ENCODE measurements around the gene ABCB4. TPM values are rescaled to one million over a fixed set of nuclear protein-coding genes. Genes with fewer than 3 reads are reported as not detected.

Gene ABCB4
- total and polyA plus RNA-seq, 2 experiments from 2014 or later, result 1.2 to 1.5 TPM

DNA sequence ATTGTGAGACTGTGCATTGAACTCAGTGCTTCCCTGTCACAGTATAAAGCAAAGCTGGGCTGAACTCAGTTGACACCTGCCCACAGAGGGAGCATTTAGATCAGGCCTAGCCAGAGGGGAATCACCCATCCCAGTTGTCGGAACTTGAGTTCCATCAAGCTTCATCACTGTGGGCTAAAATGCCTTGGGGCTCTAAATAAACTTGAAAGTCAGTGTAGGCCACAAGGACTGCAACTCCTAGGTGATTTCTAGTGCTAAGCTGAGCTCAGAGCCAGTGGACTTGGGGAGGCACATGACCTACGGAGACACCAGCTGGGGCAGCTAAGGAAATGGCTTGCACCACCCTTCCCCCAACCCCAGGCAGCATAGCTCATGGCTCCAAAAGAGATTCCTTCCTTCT, 7.7 kb upstream of the ABCB4 start:
- DNase-seq (ENCODE audit: low spot score), result no peak
- Histone ChIP-seq H3K4me1 (ENCODE audit: insufficient read depth) (no peaks in the 10 kb centered on the region), H3K9me2 (ENCODE audit: insufficient read depth) (no peaks in the 10 kb centered on the region), H2AFZ (peak overlapping the region; percentile 39; the same call in 1 of the 2 replicates), H3K79me2 (replicated peaks; ENCODE audit: insufficient read depth) (no peaks in the 10 kb centered on the region), H3K4me2 (no peak overlapping the region), H3F3A (replicated peaks; ENCODE audit: low read depth) (no peaks in the 10 kb centered on the region), H3K27me3 (ENCODE audit: insufficient read depth) (no peaks in the 10 kb centered on the region), H3K27ac (ENCODE audit: low read depth) (no peak overlapping the region), H3K4me3 (no peak overlapping the region), H3K36me3 (ENCODE audit: insufficient read depth) (no peaks in the 10 kb centered on the region), H4K20me1 (replicated peaks; ENCODE audit: insufficient read depth) (no peaks in the 10 kb centered on the region)
- Mint-ChIP-seq H3K27me3 (ENCODE audit: insufficient read depth, low read depth, poor library complexity) (no peaks in the 10 kb centered on the region), H3K4me3 (no peak overlapping the region), H3K27ac (no peak overlapping the region), H3K4me1 (no peaks in the 10 kb centered on the region; the same call in 2 of the 3 replicates), H3K36me3 (ENCODE audit: low read depth) (no peaks in the 10 kb centered on the region), H3K9me3 (no peaks in the 10 kb centered on the region)
- ATAC-seq, result no peak
- TF ChIP-seq EZH2phosphoT487 (IDR thresholded peaks at IDR 0.05; ENCODE audit: unreplicated experiment) (no peak), CREB1 (CRISPR knock-in tag; IDR thresholded peaks at IDR 0.05; ENCODE audit: low read depth) (no peak), POLR2AphosphoS5 (IDR thresholded peaks at IDR 0.05; ENCODE audit: low read depth) (no peak), JUNB (IDR thresholded peaks at IDR 0.05; ENCODE audit: unreplicated experiment) (no peak), NANOG (IDR thresholded peaks at IDR 0.05; ENCODE audit: borderline replicate concordance) (no peak), EZH2 (IDR thresholded peaks at IDR 0.05; ENCODE audit: low read depth, unreplicated experiment) (no peak), STAT1 (IDR thresholded peaks at IDR 0.05; ENCODE audit: unreplicated experiment) (no peak), ZNF114 (CRISPR knock-in tag; IDR thresholded peaks at IDR 0.05) (no peak), ZNF331 (CRISPR knock-in tag; IDR thresholded peaks at IDR 0.05; ENCODE audit: low read depth) (no peak)
- TF ChIP-seq, protein P1, sequence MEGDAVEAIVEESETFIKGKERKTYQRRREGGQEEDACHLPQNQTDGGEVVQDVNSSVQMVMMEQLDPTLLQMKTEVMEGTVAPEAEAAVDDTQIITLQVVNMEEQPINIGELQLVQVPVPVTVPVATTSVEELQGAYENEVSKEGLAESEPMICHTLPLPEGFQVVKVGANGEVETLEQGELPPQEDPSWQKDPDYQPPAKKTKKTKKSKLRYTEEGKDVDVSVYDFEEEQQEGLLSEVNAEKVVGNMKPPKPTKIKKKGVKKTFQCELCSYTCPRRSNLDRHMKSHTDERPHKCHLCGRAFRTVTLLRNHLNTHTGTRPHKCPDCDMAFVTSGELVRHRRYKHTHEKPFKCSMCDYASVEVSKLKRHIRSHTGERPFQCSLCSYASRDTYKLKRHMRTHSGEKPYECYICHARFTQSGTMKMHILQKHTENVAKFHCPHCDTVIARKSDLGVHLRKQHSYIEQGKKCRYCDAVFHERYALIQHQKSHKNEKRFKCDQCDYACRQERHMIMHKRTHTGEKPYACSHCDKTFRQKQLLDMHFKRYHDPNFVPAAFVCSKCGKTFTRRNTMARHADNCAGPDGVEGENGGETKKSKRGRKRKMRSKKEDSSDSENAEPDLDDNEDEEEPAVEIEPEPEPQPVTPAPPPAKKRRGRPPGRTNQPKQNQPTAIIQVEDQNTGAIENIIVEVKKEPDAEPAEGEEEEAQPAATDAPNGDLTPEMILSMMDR (conservative IDR thresholded peaks at IDR 0.05; ENCODE audit: low read depth in 2 of 2), result no peak
- TF ChIP-seq, protein P2, sequence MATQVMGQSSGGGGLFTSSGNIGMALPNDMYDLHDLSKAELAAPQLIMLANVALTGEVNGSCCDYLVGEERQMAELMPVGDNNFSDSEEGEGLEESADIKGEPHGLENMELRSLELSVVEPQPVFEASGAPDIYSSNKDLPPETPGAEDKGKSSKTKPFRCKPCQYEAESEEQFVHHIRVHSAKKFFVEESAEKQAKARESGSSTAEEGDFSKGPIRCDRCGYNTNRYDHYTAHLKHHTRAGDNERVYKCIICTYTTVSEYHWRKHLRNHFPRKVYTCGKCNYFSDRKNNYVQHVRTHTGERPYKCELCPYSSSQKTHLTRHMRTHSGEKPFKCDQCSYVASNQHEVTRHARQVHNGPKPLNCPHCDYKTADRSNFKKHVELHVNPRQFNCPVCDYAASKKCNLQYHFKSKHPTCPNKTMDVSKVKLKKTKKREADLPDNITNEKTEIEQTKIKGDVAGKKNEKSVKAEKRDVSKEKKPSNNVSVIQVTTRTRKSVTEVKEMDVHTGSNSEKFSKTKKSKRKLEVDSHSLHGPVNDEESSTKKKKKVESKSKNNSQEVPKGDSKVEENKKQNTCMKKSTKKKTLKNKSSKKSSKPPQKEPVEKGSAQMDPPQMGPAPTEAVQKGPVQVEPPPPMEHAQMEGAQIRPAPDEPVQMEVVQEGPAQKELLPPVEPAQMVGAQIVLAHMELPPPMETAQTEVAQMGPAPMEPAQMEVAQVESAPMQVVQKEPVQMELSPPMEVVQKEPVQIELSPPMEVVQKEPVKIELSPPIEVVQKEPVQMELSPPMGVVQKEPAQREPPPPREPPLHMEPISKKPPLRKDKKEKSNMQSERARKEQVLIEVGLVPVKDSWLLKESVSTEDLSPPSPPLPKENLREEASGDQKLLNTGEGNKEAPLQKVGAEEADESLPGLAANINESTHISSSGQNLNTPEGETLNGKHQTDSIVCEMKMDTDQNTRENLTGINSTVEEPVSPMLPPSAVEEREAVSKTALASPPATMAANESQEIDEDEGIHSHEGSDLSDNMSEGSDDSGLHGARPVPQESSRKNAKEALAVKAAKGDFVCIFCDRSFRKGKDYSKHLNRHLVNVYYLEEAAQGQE (IDR thresholded peaks at IDR 0.05; ENCODE audit: unreplicated experiment), result no peak
- TF ChIP-seq, protein P3, sequence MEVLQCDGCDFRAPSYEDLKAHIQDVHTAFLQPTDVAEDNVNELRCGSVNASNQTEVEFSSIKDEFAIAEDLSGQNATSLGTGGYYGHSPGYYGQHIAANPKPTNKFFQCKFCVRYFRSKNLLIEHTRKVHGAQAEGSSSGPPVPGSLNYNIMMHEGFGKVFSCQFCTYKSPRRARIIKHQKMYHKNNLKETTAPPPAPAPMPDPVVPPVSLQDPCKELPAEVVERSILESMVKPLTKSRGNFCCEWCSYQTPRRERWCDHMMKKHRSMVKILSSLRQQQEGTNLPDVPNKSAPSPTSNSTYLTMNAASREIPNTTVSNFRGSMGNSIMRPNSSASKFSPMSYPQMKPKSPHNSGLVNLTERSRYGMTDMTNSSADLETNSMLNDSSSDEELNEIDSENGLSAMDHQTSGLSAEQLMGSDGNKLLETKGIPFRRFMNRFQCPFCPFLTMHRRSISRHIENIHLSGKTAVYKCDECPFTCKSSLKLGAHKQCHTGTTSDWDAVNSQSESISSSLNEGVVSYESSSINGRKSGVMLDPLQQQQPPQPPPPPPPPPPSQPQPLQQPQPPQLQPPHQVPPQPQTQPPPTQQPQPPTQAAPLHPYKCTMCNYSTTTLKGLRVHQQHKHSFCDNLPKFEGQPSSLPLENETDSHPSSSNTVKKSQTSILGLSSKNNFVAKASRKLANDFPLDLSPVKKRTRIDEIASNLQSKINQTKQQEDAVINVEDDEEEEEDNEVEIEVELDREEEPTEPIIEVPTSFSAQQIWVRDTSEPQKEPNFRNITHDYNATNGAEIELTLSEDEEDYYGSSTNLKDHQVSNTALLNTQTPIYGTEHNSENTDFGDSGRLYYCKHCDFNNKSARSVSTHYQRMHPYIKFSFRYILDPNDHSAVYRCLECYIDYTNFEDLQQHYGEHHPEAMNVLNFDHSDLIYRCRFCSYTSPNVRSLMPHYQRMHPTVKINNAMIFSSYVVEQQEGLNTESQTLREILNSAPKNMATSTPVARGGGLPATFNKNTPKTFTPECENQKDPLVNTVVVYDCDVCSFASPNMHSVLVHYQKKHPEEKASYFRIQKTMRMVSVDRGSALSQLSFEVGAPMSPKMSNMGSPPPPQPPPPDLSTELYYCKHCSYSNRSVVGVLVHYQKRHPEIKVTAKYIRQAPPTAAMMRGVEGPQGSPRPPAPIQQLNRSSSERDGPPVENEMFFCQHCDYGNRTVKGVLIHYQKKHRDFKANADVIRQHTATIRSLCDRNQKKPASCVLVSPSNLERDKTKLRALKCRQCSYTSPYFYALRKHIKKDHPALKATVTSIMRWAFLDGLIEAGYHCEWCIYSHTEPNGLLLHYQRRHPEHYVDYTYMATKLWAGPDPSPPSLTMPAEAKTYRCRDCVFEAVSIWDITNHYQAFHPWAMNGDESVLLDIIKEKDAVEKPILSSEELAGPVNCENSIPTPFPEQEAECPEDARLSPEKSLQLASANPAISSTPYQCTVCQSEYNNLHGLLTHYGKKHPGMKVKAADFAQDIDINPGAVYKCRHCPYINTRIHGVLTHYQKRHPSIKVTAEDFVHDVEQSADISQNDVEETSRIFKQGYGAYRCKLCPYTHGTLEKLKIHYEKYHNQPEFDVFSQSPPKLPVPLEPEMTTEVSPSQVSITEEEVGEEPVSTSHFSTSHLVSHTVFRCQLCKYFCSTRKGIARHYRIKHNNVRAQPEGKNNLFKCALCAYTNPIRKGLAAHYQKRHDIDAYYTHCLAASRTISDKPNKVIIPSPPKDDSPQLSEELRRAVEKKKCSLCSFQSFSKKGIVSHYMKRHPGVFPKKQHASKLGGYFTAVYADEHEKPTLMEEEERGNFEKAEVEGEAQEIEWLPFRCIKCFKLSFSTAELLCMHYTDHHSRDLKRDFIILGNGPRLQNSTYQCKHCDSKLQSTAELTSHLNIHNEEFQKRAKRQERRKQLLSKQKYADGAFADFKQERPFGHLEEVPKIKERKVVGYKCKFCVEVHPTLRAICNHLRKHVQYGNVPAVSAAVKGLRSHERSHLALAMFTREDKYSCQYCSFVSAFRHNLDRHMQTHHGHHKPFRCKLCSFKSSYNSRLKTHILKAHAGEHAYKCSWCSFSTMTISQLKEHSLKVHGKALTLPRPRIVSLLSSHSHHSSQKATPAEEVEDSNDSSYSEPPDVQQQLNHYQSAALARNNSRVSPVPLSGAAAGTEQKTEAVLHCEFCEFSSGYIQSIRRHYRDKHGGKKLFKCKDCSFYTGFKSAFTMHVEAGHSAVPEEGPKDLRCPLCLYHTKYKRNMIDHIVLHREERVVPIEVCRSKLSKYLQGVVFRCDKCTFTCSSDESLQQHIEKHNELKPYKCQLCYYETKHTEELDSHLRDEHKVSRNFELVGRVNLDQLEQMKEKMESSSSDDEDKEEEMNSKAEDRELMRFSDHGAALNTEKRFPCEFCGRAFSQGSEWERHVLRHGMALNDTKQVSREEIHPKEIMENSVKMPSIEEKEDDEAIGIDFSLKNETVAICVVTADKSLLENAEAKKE (CRISPR knock-in tag; IDR thresholded peaks at IDR 0.05), result no peak

All from GM23338 (cell line).